HepG2 (cell line): ENCODE data around the gene COX4I2. TPM values are rescaled to one million over a fixed set of nuclear protein-coding genes. Genes with fewer than 3 reads are reported as not detected.

Experiments used
- BATF2 ChIP-seq: sonication (generic); formaldehyde crosslinking; IDR thresholded peaks from 2 replicates; pipeline ENCODE4 v1.8.0; 2022; ENCODE audit warnings: mild to moderate bottlenecking, missing genetic modification reagents, moderate library complexity
- CERS6 ChIP-seq: sonication (generic); formaldehyde crosslinking; IDR thresholded peaks from 2 replicates; pipeline ENCODE4 v1.5.0; 2020; ENCODE audit warnings: missing genetic modification reagents
- HOXD1 ChIP-seq: sonication (generic); formaldehyde crosslinking; IDR thresholded peaks from 2 replicates; pipeline ENCODE4 v1.5.0; 2020; ENCODE audit warnings: missing genetic modification reagents
- IKZF4 ChIP-seq: sonication (generic); formaldehyde crosslinking; IDR thresholded peaks from 2 replicates; pipeline ENCODE4 v1.5.1; 2020; ENCODE audit warnings: borderline replicate concordance, mild to moderate bottlenecking, low read depth, missing genetic modification reagents; ENCODE audit errors: not compliant biosample characterization
- REPIN1 ChIP-seq: sonication (generic); formaldehyde crosslinking; IDR thresholded peaks from 2 replicates; pipeline ENCODE4 v1.8.0; 2022; ENCODE audit warnings: missing genetic modification reagents, low read depth, mild to moderate bottlenecking, borderline replicate concordance
- THAP9 ChIP-seq: sonication (generic); formaldehyde crosslinking; IDR thresholded peaks from 2 replicates; pipeline ENCODE4; 2020; ENCODE audit warnings: missing genetic modification reagents, mild to moderate bottlenecking, borderline replicate concordance
- U2AF2 ChIP-seq: fragments of 200-400 bp; formaldehyde crosslinking; IDR thresholded peaks from 2 replicates; pipeline ENCODE4 v1.6.1; 2017; ENCODE audit warnings: low read depth, mild to moderate bottlenecking, low read length
- ZNF224 ChIP-seq: sonication (generic); formaldehyde crosslinking; IDR thresholded peaks from 2 replicates; pipeline ENCODE4 v1.5.0; 2020; ENCODE audit warnings: mild to moderate bottlenecking, missing genetic modification reagents
- ZNF350 ChIP-seq: sonication (generic); formaldehyde crosslinking; IDR thresholded peaks from 2 replicates; pipeline ENCODE4 v1.4.0; 2020; ENCODE audit warnings: mild to moderate bottlenecking, low read depth, missing genetic modification reagents, borderline replicate concordance
- ZNF704 ChIP-seq: sonication (generic); formaldehyde crosslinking; IDR thresholded peaks from 2 replicates; pipeline ENCODE4 v1.8.1; 2023; ENCODE audit warnings: mild to moderate bottlenecking, inconsistent platforms, moderate library complexity, missing genetic modification reagents, borderline replicate concordance
- polyA plus RNA-seq, 8 experiments: library from polyadenylated mRNA; depleted of rRNA in 3 of 8; stranded (reverse) in 7 of 8; unstranded in 1 of 8; fragments of >200 nt; fragmentation: Illumina TruSeq in 4 of 8; extraction: Trizol in 4 of 8; gene quantifications; 2 replicates each; pipeline versions ENCODE4 v1.2.1 to v1.2.3, GENCODE V29; 2011 to 2016; ENCODE audit warnings: low read depth in 4 of 8, missing spikeins in 1 of 8, mixed read lengths in 1 of 8; ENCODE audit not compliant: insufficient read depth in 1 of 8
- total RNA-seq, 5 experiments: library from RNA; depleted of rRNA; stranded (reverse); fragments of >200 nt; fragmentation: Illumina TruSeq; extraction: Trizol; gene quantifications; 2 replicates each; pipeline ENCODE4 v1.2.3, GENCODE V29; 2016; ENCODE audit warnings: low read depth in 1 of 5

Gene COX4I2
- total and polyA plus RNA-seq, 2 of the 13 experiments (the other 11 are each of a cell fraction or from before 2014, with no cell fraction given), result 1.1 TPM; not detected in 1

GRCh38 chr20:31595654-31596411 is 41.9 kb upstream of the COX4I2 start (continued):
- no peak for TF ChIP-seq CERS6 (CRISPR knock-in tag)
- TF ChIP-seq IKZF4, result no peak
- TF ChIP-seq ZNF704 (CRISPR knock-in tag), result no peak
- TF ChIP-seq ZNF224 (CRISPR knock-in tag), result no peak
- TF ChIP-seq THAP9 (CRISPR knock-in tag), result no peak; the same call in 1 of the 2 replicates
- no peak for TF ChIP-seq BATF2 (CRISPR knock-in tag)
- peak; percentile 60; the same call in 1 of the 2 replicates for TF ChIP-seq REPIN1 (CRISPR knock-in tag)
- TF ChIP-seq ZNF350, result no peak
- TF ChIP-seq HOXD1 (CRISPR knock-in tag), result no peak
- no peak for TF ChIP-seq U2AF2
